Amniotic stem cell (primary cell): Measurements from ENCODE around the gene ZNF556.

Experiments used
- DNase-seq: peaks from one replicate; lab custom pipeline; 2025; lab: John Stamatoyannopoulos, UW

ZNF556 gene

DNA sequence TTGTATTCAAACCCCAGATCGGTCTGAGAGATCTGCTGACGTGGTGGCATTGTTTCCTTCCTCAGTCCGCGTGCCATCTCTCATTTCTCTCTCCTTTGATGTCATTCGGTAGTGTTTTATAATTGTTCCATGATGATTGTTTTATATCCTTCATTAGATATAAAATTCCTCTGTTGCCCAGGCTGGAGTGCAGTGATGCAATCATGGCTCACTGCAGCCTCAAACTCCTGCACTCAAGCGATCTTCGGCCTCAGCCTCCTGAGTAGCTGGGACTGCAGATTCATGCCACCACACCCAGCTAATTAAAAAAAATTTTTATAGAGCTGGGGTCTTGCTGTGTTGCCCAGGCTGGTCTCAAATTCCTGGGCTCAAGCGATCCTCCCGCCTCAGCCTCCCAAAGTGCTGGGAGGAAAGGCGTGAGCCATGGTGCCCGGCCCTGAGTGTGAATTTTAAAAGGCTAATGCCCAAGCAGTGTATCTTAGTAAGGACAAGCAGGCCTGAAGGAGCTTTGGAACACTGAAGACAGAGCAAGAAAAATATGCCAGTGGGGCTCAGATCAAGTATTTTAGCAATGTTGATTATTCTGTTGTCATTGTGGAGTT, 38.9 kb downstream of the ZNF556 start:
- DNase-seq: no peak

DNA sequence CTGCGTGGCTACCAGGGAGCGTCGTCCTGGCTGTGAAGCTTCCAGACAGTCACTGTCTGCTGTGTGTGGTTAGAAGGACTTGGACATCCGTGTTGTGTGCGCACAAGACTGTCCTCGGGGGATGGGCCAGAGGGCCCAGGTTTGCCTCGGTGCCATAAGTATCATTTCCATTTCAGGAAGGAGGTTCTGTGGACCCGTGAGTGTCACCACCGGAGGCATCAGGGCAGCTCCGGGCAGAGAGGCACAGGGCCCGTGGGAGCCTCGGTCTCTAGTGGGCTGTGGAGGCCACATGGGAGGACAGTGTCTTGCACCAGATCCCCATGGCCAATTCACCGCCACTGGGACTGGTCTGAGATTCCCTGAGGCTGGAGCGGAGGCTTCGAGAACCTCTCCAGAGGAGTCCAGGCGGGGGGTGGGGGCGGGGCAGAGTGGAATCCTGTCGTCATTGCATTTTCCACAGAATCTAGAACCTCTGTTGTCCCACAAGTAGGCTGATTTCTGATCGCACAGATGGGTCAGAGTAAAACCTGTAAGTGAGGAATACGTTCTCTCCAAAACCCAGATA, 39.6 kb downstream of the ZNF556 start:
- no peak for DNase-seq

- DNase-seq: no peak
Observed at GRCh38 chr19:2912306-2912705, 45.2 kb downstream of the ZNF556 start.

GRCh38 chr19:2917275-2918184, 50.4 kb downstream of the ZNF556 start:
- no peak for DNase-seq

- no peak for DNase-seq
Observed at GRCh38 chr19:2922987-2923386, 55.9 kb downstream of the ZNF556 start.

DNA sequence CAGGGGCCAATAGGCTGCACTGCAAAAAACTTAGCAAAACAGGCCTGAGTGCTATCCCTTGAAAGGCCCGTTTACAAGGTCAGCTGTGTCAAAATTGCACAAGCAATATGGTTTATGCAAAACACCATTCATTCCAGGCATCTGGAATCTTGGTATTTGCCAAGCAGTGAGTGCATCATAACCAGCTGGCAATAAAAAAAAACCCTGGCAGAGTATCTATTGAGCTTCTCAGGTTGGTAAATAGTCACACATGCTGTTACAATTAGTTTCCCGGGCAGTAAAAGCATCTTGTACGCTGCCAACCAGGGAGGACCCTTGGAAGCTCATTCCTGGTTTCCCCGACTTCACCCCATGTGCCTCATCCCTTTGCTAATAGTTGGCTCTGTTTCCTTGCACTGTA, 56.4 kb downstream of the ZNF556 start:
- no peak for DNase-seq

DNA sequence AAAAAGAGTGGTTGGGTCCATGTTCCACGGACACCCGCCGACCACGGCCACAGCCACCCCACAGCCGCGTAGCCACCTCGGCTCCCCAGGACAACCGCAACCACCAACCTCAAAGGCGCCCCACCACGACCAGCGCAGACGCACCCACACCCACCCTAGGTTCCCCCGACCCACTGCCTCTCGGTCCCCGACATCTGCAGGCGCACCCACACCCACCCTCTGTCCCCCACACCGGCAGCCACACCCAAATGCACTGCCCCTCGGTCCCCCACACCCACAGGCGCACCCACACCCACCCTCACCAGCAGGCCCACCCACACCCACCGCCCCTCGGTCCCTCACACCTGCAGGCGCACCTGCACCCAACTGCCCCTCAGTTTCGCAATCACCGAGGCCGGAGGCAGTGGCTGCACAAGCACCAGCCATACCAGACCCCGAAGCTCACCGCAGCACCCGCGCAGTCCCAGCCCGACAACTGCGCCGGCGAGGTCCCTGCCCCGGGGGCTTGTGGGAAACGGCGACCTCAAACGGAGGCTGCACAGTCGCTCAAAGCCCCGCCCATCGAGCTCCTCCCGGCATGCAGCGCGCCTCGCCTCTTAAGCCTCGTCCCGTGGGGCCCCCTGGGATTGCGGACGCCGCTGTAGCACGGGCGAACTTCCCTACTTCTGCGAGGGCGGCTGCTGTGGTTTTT, 59.4 kb downstream of the ZNF556 start:
- no peak for DNase-seq

DNA sequence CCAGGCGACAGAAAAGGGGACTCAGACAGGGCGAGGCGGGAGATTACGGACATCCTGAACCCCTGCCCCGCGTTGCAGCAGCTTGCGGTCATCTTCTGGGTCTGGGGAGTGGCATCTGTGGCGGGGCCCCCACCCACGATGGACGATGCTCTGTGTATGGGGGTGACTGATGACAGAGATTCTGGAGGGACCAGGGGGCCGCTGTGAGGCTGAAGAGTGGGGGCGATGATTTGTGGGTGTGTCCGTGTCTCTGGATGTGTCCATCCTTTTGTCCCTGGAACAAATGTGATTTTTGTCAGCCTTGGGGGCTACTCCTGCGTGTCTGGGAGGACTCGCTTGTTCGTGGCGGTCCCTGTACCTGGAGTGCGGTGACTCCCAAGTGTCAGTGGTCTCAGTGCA, 59.9 kb downstream of the ZNF556 start:
- DNase-seq: no peak
